ENCODE data around the gene ZNF792. TPM values are rescaled to one million over a fixed set of nuclear protein-coding genes. Genes with fewer than 3 reads are reported as not detected.
"Not testable (repeated sequence)": the region's sequence is repeated elsewhere in the genome, so short reads cannot be mapped to it uniquely, and the experiment has no call there.

ZNF792 gene
- total RNA-seq, 1 donor from 2014 or later: 7.8 TPM

GRCh38 chr19:35006342-35006998 is 42.4 kb upstream of the ZNF792 start:
- Histone ChIP-seq H3K9me3 (ENCODE audit: control insufficient read depth in 3 of 3, low read length in 3 of 3) (no peaks in the 10 kb centered on the region), H3K27me3 (ENCODE audit: control insufficient read depth in 3 of 3, insufficient read depth in 3 of 3, low read length in 3 of 3) (no peaks in the 10 kb centered on the region), H3K9ac (ENCODE audit: low read depth in 1 of 3, low read length in 3 of 3) (no peak overlapping the region), H3K36me3 (ENCODE audit: control insufficient read depth in 3 of 3, insufficient read depth in 3 of 3, low read length in 3 of 3) (peaks cover 17 to 47% (median 27%) of the 10 kb centered on the region in 3 donors), H3K4me1 (ENCODE audit: control insufficient read depth in 3 of 3, insufficient read depth in 3 of 3, low read length in 3 of 3) (peaks cover 7 to 33% (median 19%) of the 10 kb centered on the region in 3 donors), H3K4me3 (ENCODE audit: low read length in 3 of 3) (no peak overlapping the region), H3K27ac (ENCODE audit: low read depth, low read length) (peak overlapping the region; percentile 13)

- Histone ChIP-seq H3K27ac (ENCODE audit: low read depth, low read length) (peak overlapping the region; percentile 6), H3K36me3 (ENCODE audit: control insufficient read depth in 3 of 3, insufficient read depth in 3 of 3, low read length in 3 of 3) (peaks cover 17 to 44% (median 23%) of the 10 kb centered on the region in 3 donors), H3K4me1 (ENCODE audit: control insufficient read depth in 3 of 3, insufficient read depth in 3 of 3, low read length in 3 of 3) (peaks cover 10 to 38% (median 24%) of the 10 kb centered on the region in 3 donors)
- not testable (repeated sequence) for H3K9me3 ChIP-seq (ENCODE audit: control insufficient read depth in 3 of 3, low read length in 3 of 3); H3K27me3 ChIP-seq (ENCODE audit: control insufficient read depth in 3 of 3, insufficient read depth in 3 of 3, low read length in 3 of 3); H3K4me3 ChIP-seq (ENCODE audit: low read length in 3 of 3); H3K9ac ChIP-seq (ENCODE audit: low read depth in 1 of 3, low read length in 3 of 3)
Measured at GRCh38 chr19:35006007-35006341, 41.9 kb upstream of the ZNF792 start.

- H3K27ac ChIP-seq (ENCODE audit: low read depth, low read length): peak overlapping the region; percentile 6
Measured at GRCh38 chr19:35005256-35005977, 41.4 kb upstream of the ZNF792 start.

GRCh38 chr19:35004517-35005255 is 40.7 kb upstream of the ZNF792 start:
- Histone ChIP-seq H3K27me3 (ENCODE audit: control insufficient read depth in 3 of 3, insufficient read depth in 3 of 3, low read length in 3 of 3) (no peaks in the 10 kb centered on the region), H3K4me1 (ENCODE audit: control insufficient read depth in 3 of 3, insufficient read depth in 3 of 3, low read length in 3 of 3) (peaks cover 14 to 39% (median 26%) of the 10 kb centered on the region in 3 donors), H3K27ac (ENCODE audit: low read depth, low read length) (peak overlapping the region; percentile 28), H3K9ac (ENCODE audit: low read depth in 1 of 3, low read length in 3 of 3) (no peak overlapping the region), H3K4me3 (ENCODE audit: low read length in 3 of 3) (no peak overlapping the region), H3K9me3 (ENCODE audit: control insufficient read depth in 3 of 3, low read length in 3 of 3) (no peaks in the 10 kb centered on the region), H3K36me3 (ENCODE audit: control insufficient read depth in 3 of 3, insufficient read depth in 3 of 3, low read length in 3 of 3) (peaks cover 7 to 32% (median 18%) of the 10 kb centered on the region in 3 donors)

More at GRCh38 chr19:35005256-35005977, 41.4 kb upstream of the ZNF792 start:
- peaks cover 12 to 39% (median 25%) of the 10 kb centered on the region in 3 donors for H3K4me1 ChIP-seq (ENCODE audit: control insufficient read depth in 3 of 3, insufficient read depth in 3 of 3, low read length in 3 of 3)
- H3K36me3 ChIP-seq (ENCODE audit: control insufficient read depth in 3 of 3, insufficient read depth in 3 of 3, low read length in 3 of 3): peaks cover 13 to 40% (median 18%) of the 10 kb centered on the region in 3 donors
- no peak overlapping the region for H3K4me3 ChIP-seq (ENCODE audit: low read length in 3 of 3)
- no peaks in the 10 kb centered on the region for H3K27me3 ChIP-seq (ENCODE audit: control insufficient read depth in 3 of 3, insufficient read depth in 3 of 3, low read length in 3 of 3)
- H3K9ac ChIP-seq (ENCODE audit: low read depth in 1 of 3, low read length in 3 of 3): no peak overlapping the region
- no peaks in the 10 kb centered on the region for H3K9me3 ChIP-seq (ENCODE audit: control insufficient read depth in 3 of 3, low read length in 3 of 3)

- Histone ChIP-seq H3K9ac (ENCODE audit: low read depth in 1 of 3, low read length in 3 of 3) (peak overlapping the region in 1 of 3 donors; percentile 25), H3K27me3 (ENCODE audit: control insufficient read depth in 3 of 3, insufficient read depth in 3 of 3, low read length in 3 of 3) (no peaks in the 10 kb centered on the region), H3K27ac (ENCODE audit: low read depth, low read length) (peak overlapping the region; percentile 83), H3K4me3 (ENCODE audit: low read length in 3 of 3) (peak overlapping the region in 1 of 3 donors; percentile 15), H3K4me1 (ENCODE audit: control insufficient read depth in 3 of 3, insufficient read depth in 3 of 3, low read length in 3 of 3) (peaks cover 26 to 60% (median 33%) of the 10 kb centered on the region in 3 donors), H3K9me3 (ENCODE audit: control insufficient read depth in 3 of 3, low read length in 3 of 3) (no peaks in the 10 kb centered on the region), H3K36me3 (ENCODE audit: control insufficient read depth in 3 of 3, insufficient read depth in 3 of 3, low read length in 3 of 3) (peaks cover 3 to 28% (median 12%) of the 10 kb centered on the region in 3 donors)
Measured at GRCh38 chr19:35002037-35002535, 38.1 kb upstream of the ZNF792 start.

GRCh38 chr19:35000647-35001501 is 36.8 kb upstream of the ZNF792 start:
- Histone ChIP-seq H3K36me3 (ENCODE audit: control insufficient read depth in 3 of 3, insufficient read depth in 3 of 3, low read length in 3 of 3) (peaks cover 9 to 22% (median 17%) of the 10 kb centered on the region in 3 donors), H3K9me3 (ENCODE audit: control insufficient read depth in 3 of 3, low read length in 3 of 3) (no peaks in the 10 kb centered on the region), H3K9ac (ENCODE audit: low read depth in 1 of 3, low read length in 3 of 3) (peak overlapping the region; percentile 74 to 83 (median 79)), H3K4me1 (ENCODE audit: control insufficient read depth in 3 of 3, insufficient read depth in 3 of 3, low read length in 3 of 3) (peaks cover 26 to 68% (median 36%) of the 10 kb centered on the region in 3 donors), H3K27ac (ENCODE audit: low read depth, low read length) (peak overlapping the region; percentile 83), H3K4me3 (ENCODE audit: low read length in 3 of 3) (peak overlapping the region; percentile 75 to 83 (median 81)), H3K27me3 (ENCODE audit: control insufficient read depth in 3 of 3, insufficient read depth in 3 of 3, low read length in 3 of 3) (no peaks in the 10 kb centered on the region)

GRCh38 chr19:35000338-35000646 is 36.3 kb upstream of the ZNF792 start:
- Histone ChIP-seq H3K4me1 (ENCODE audit: control insufficient read depth in 3 of 3, insufficient read depth in 3 of 3, low read length in 3 of 3) (peaks cover 26 to 72% (median 41%) of the 10 kb centered on the region in 3 donors), H3K27me3 (ENCODE audit: control insufficient read depth in 3 of 3, insufficient read depth in 3 of 3, low read length in 3 of 3) (no peaks in the 10 kb centered on the region), H3K9ac (ENCODE audit: low read depth in 1 of 3, low read length in 3 of 3) (peak overlapping the region in 1 of 3 donors; percentile 92), H3K9me3 (ENCODE audit: control insufficient read depth in 3 of 3, low read length in 3 of 3) (no peaks in the 10 kb centered on the region), H3K36me3 (ENCODE audit: control insufficient read depth in 3 of 3, insufficient read depth in 3 of 3, low read length in 3 of 3) (peaks cover 9 to 16% (median 13%) of the 10 kb centered on the region in 3 donors), H3K4me3 (ENCODE audit: low read length in 3 of 3) (peak overlapping the region in 2 of 3 donors; percentile 79 to 81), H3K27ac (ENCODE audit: low read depth, low read length) (peak overlapping the region; percentile 98)

- peak within 1 kb of the TSS; percentile 98 for H3K27ac ChIP-seq (ENCODE audit: low read depth, low read length)
- H3K9me3 ChIP-seq (ENCODE audit: control insufficient read depth in 3 of 3, low read length in 3 of 3): no peaks in the 10 kb centered on the region
- peaks cover 29 to 75% (median 46%) of the 10 kb centered on the region in 3 donors for H3K4me1 ChIP-seq (ENCODE audit: control insufficient read depth in 3 of 3, insufficient read depth in 3 of 3, low read length in 3 of 3)
- peak within 1 kb of the TSS; percentile 92 to 94 (median 93) for H3K9ac ChIP-seq (ENCODE audit: low read depth in 1 of 3, low read length in 3 of 3)
- H3K27me3 ChIP-seq (ENCODE audit: control insufficient read depth in 3 of 3, insufficient read depth in 3 of 3, low read length in 3 of 3): no peaks in the 10 kb centered on the region
- peak within 1 kb of the TSS; percentile 79 to 83 (median 81) for H3K4me3 ChIP-seq (ENCODE audit: low read length in 3 of 3)
- peaks cover 8 to 15% (median 13%) of the 10 kb centered on the region in 3 donors for H3K36me3 ChIP-seq (ENCODE audit: control insufficient read depth in 3 of 3, insufficient read depth in 3 of 3, low read length in 3 of 3)
Measured at GRCh38 chr19:34999498-35000337, 35.7 kb upstream of the ZNF792 start, which contains the start of gene GRAMD1A. TSS of gene GRAMD1A (plus strand) at chr19:35000323. CDS start at chr19:35000479, 156 bp downstream.
